Measurements from ENCODE around the gene UNCX. TPM values are rescaled to one million over a fixed set of nuclear protein-coding genes. Genes with fewer than 3 reads are reported as not detected.

Gene UNCX
- total and polyA plus RNA-seq, 2 of the 4 experiments (the other 2 are of a cell fraction) = not detected

GRCh38 chr7:1245524-1246050 lies 12.9 kb downstream of the UNCX start:
- dilution Hi-C loops (cut with HindIII; ENCODE audit: low sequenced_read_pairs, unreplicated experiment) (no loop called here), in situ Hi-C loops (cut with MboI; ENCODE audit: low sequenced_read_pairs) (no loop called here), intact Hi-C loops (cut with micrococcal nuclease) (no loop called here)
- no peak for DNase-seq
- WGBS, 2 experiments (ENCODE audit: extremely low coverage in 2 of 2, insufficient read length in 1 of 2) = 20% methylated on average over 1 of the region's 12 CpGs; no CpG with 5 or more reads in 1 of the 2 experiments
- Histone ChIP-seq H3K9me3 (ENCODE audit: control insufficient read depth, insufficient read depth, low read length) (peaks cover 21% of the 10 kb centered on the region), H3K4me3 (ENCODE audit: insufficient read depth, low read depth, low read length) (no peak overlapping the region), H2BK120ac (ENCODE audit: low read depth, low read length) (no peak overlapping the region), H3K4me2 (ENCODE audit: low read depth, low read length) (no peak overlapping the region), H3K9ac (ENCODE audit: low read depth, low read length) (no peak overlapping the region), H3K4ac (ENCODE audit: low read depth, low read length) (no peak overlapping the region), H2AK9ac (replicated peaks; ENCODE audit: low read depth, low read length, poor library complexity) (no peak overlapping the region), H4K20me1 (ENCODE audit: insufficient read depth, low read length) (no peaks in the 10 kb centered on the region), H4K91ac (ENCODE audit: insufficient read depth, low read depth, low read length) (no peak overlapping the region), H3K4me1 (ENCODE audit: control insufficient read depth, insufficient read depth, low read length) (no peaks in the 10 kb centered on the region), H3K9me1 (ENCODE audit: insufficient read depth, low read length) (no peaks in the 10 kb centered on the region), H3K23ac (ENCODE audit: low read depth, low read length) (no peak overlapping the region), H4K5ac (ENCODE audit: low read depth, low read length) (no peak overlapping the region), H3K14ac (replicated peaks; ENCODE audit: low read depth, low read length) (no peak overlapping the region), H2BK15ac (ENCODE audit: low read depth, low read length) (no peak overlapping the region), H3K79me1 (ENCODE audit: low read depth in 1 of 2, low read length in 2 of 2) (no peaks in the 10 kb centered on the region), H3K27me3 (ENCODE audit: control insufficient read depth, insufficient read depth, low read length) (peaks cover 94% of the 10 kb centered on the region), H2AK5ac (ENCODE audit: low read depth, low read length) (no peak overlapping the region), H3K56ac (ENCODE audit: extremely low read depth, insufficient read depth, low read length) (no peak overlapping the region), H2AFZ (replicated peaks; ENCODE audit: low read length, poor library complexity) (no peak overlapping the region), H3K36me3 (ENCODE audit: control insufficient read depth, insufficient read depth, low read length) (no peaks in the 10 kb centered on the region; the same call in 1 of the 2 replicates), H4K8ac (ENCODE audit: low read depth in 2 of 2, low read length in 2 of 2) (no peak overlapping the region), H3K18ac (ENCODE audit: low read depth, low read length) (no peak overlapping the region), H2BK20ac (ENCODE audit: low read depth, low read length) (no peak overlapping the region), H3K27ac (ENCODE audit: insufficient read depth, low read length) (no peak overlapping the region), H2BK5ac (ENCODE audit: low read depth, low read length, poor library complexity, severe bottlenecking) (no peak overlapping the region)
- TF ChIP-seq CEBPB (IDR thresholded peaks at IDR 0.05; ENCODE audit: low read depth, low read length) (no peak), BHLHE40 (IDR thresholded peaks at IDR 0.05; ENCODE audit: low read depth, low read length) (no peak), RCOR1 (IDR thresholded peaks at IDR 0.05; ENCODE audit: insufficient replicate concordance, low read length) (no peak), SMC3 (IDR thresholded peaks at IDR 0.05; ENCODE audit: low read depth, low read length) (no peak), RAD21 (IDR thresholded peaks at IDR 0.05; ENCODE audit: low read length) (no peak), CHD1 (IDR thresholded peaks at IDR 0.05; ENCODE audit: low read depth, low read length) (no peak), FOS (IDR thresholded peaks at IDR 0.05; ENCODE audit: low read depth, low read length) (no peak), RFX5 (IDR thresholded peaks at IDR 0.05; ENCODE audit: low read depth, low read length) (no peak), POLR2A (IDR thresholded peaks at IDR 0.05; ENCODE audit: low read depth, low read length) (no peak), MXI1 (IDR thresholded peaks at IDR 0.05; ENCODE audit: borderline replicate concordance, low read depth, low read length) (no peak), NFE2L2 (IDR thresholded peaks at IDR 0.05; ENCODE audit: low read depth, low read length) (no peak), MAZ (IDR thresholded peaks at IDR 0.05; ENCODE audit: borderline replicate concordance, low read depth, low read length) (no peak), MAFK (IDR thresholded peaks at IDR 0.05; ENCODE audit: low read depth, low read length) (no peak)
- TF ChIP-seq, protein P1, sequence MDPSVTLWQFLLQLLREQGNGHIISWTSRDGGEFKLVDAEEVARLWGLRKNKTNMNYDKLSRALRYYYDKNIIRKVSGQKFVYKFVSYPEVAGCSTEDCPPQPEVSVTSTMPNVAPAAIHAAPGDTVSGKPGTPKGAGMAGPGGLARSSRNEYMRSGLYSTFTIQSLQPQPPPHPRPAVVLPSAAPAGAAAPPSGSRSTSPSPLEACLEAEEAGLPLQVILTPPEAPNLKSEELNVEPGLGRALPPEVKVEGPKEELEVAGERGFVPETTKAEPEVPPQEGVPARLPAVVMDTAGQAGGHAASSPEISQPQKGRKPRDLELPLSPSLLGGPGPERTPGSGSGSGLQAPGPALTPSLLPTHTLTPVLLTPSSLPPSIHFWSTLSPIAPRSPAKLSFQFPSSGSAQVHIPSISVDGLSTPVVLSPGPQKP (IDR thresholded peaks at IDR 0.05; ENCODE audit: borderline replicate concordance, low read depth, low read length) = no peak
- TF ChIP-seq, protein P2, sequence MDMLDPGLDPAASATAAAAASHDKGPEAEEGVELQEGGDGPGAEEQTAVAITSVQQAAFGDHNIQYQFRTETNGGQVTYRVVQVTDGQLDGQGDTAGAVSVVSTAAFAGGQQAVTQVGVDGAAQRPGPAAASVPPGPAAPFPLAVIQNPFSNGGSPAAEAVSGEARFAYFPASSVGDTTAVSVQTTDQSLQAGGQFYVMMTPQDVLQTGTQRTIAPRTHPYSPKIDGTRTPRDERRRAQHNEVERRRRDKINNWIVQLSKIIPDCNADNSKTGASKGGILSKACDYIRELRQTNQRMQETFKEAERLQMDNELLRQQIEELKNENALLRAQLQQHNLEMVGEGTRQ (IDR thresholded peaks at IDR 0.05; ENCODE audit: low read depth, low read length) = no peak
- no peak for ATAC-seq (ENCODE audit: low read depth)
- POLR2A ChIA-PET (ENCODE audit: unreplicated experiment) = no interaction called here
- no TSS peak for BruUV-seq (replicated peaks)
- CTCF ChIA-PET = no interaction called here

Data from IMR-90 (cell line).